Hepatocyte (in vitro differentiated cells): Measurements from ENCODE around the gene RUFY3. TPM values are rescaled to one million over a fixed set of nuclear protein-coding genes. Genes with fewer than 3 reads are reported as not detected.

Experiments used
- DNase-seq: peaks from one replicate; pipeline ENCODE4 v3.0.0-alpha.2; 2016; ENCODE audit warnings: low spot score
- H2AFZ ChIP-seq: fragments of 200-600 bp; sonication (generic); 2 replicates; pipeline ENCODE4 v1.6.0; 2016; ENCODE audit warnings: antibody characterized with exemption, mild to moderate bottlenecking
- H3K27ac ChIP-seq: fragments of 200-600 bp; sonication (generic); 2 replicates; pipeline ENCODE4 v1.5.1; 2016; ENCODE audit warnings: mild to moderate bottlenecking
- H3K27me3 ChIP-seq: fragments of 200-600 bp; sonication (generic); 2 replicates; pipeline ENCODE4 v1.6.1; 2016
- H3K36me3 ChIP-seq: fragments of 200-600 bp; sonication (generic); replicated peaks from 2 replicates; pipeline ENCODE4 v1.5.1; 2016; ENCODE audit warnings: low read depth; ENCODE audit not compliant: insufficient read depth
- H3K4me1 ChIP-seq: fragments of 200-600 bp; sonication (generic); 2 replicates; pipeline ENCODE4 v1.5.1; 2016; ENCODE audit warnings: mild to moderate bottlenecking, moderate library complexity; ENCODE audit not compliant: insufficient read depth
- H3K4me2 ChIP-seq: fragments of 200-600 bp; sonication (generic); 2 replicates; pipeline ENCODE4 v1.6.0; 2016
- H3K4me3 ChIP-seq: fragments of 200-600 bp; sonication (generic); 2 replicates; pipeline ENCODE4 v1.5.1; 2016; ENCODE audit warnings: mild to moderate bottlenecking
- H3K79me2 ChIP-seq: fragments of 200-600 bp; sonication (generic); 2 replicates; pipeline ENCODE4 v1.6.0; 2017; ENCODE audit warnings: mild to moderate bottlenecking
- H3K9me2 ChIP-seq: fragments of 200-600 bp; sonication (generic); replicated peaks from 2 replicates; pipeline ENCODE4 v1.6.0; 2017; ENCODE audit warnings: mild to moderate bottlenecking; ENCODE audit not compliant: insufficient read depth
- H3K9me3 ChIP-seq: fragments of 200-600 bp; sonication (generic); 2 replicates; pipeline ENCODE4 v1.5.1; 2016; ENCODE audit warnings: low read depth, mild to moderate bottlenecking
- H4K20me1 ChIP-seq: fragments of 200-600 bp; sonication (generic); 2 replicates; pipeline ENCODE4 v1.6.0; 2016; ENCODE audit warnings: mild to moderate bottlenecking; ENCODE audit not compliant: insufficient read depth, poor library complexity, severe bottlenecking
- CTCF ChIP-seq: fragments of 200-600 bp; sonication (generic); IDR thresholded peaks from 2 replicates; pipeline ENCODE4 v1.5.1; 2016; ENCODE audit warnings: antibody characterized with exemption, mild to moderate bottlenecking; ENCODE audit not compliant: poor library complexity
- EZH2 ChIP-seq: fragments of 200-600 bp; sonication (generic); IDR thresholded peaks from 2 replicates; pipeline ENCODE4 v1.6.1; 2016; ENCODE audit warnings: antibody characterized with exemption, mild to moderate bottlenecking, borderline replicate concordance
- EZH2phosphoT487 ChIP-seq: fragments of 200-600 bp; sonication (generic); IDR thresholded peaks from one replicate; pipeline ENCODE4 v1.6.1; 2018; ENCODE audit warnings: antibody characterized with exemption, mild to moderate bottlenecking, low read depth, moderate library complexity; ENCODE audit not compliant: unreplicated experiment, severe bottlenecking
- WGBS: methylation state at CpG from one replicate; pipeline ENCODE4 v1.1.6; 2016; ENCODE audit warnings: low lambda C conversion rate; ENCODE audit errors: missing lambda C conversion rate; 5-methylcytosine and 5-hydroxymethylcytosine counted together
- polyA plus RNA-seq: library from polyadenylated mRNA; unstranded; fragments of >200 nt; fragmentation: Nextera tagmentation; extraction: Ambion mirVana; gene quantifications from 2 replicates; pipeline ENCODE4 v1.2.1, GENCODE V29; 2016
- total RNA-seq: library from RNA; depleted of rRNA; stranded (reverse); fragments of >200 nt; gene quantifications from 2 replicates; pipeline ENCODE4 v1.2.3, GENCODE V29; 2014

The RUFY3 gene
- 31.2 and 40.1 TPM in 2 replicates for total RNA-seq
- 22.2 and 25.6 TPM in 2 replicates for polyA plus RNA-seq

DNA sequence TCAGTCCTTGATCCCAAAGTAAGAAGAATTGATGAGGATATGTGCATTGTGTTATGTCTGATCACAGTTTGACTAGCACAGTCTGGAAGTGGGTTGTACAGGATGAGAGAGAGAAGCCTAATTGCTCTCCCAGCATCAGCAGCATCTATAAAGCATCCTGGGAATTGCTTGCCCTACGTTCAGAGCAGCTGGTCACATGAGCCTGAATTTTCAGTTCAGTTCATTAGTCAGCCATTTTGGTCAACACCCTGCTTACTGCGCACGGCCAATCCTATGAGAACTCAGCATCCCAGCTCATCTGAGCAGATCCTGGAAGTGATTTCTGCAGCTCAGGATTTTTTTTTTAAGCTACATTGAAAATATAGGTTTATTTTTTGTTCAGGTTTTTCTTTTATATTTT is at the start of gene RUFY3:
Gene RUFY3 (plus strand): TSS at position 218 of the 400 bp plus-strand sequence. CDS start 610 bp downstream, outside the sequence.
- H3K4me3 ChIP-seq = peak within 1 kb of the TSS; percentile 1
- H3K4me1 ChIP-seq = no peaks in the 10 kb centered on the region
- no peaks in the 10 kb centered on the region for H3K36me3 ChIP-seq
- DNase-seq = peak; percentile 46
- no peaks in the 10 kb centered on the region for H3K27me3 ChIP-seq
- no peaks in the 10 kb centered on the region for H3K9me2 ChIP-seq
- peak within 1 kb of the TSS; percentile 9 for H3K27ac ChIP-seq
- WGBS = 30% methylated on average over 3 of the region's 3 CpGs
- peaks cover 82% of the 10 kb centered on the region for H3K79me2 ChIP-seq
- H3K4me2 ChIP-seq = peak within 1 kb of the TSS; percentile 69
- H2AFZ ChIP-seq = peak within 1 kb of the TSS; percentile 14
- TF ChIP-seq EZH2phosphoT487 = no peak
- TF ChIP-seq CTCF = no peak
- no peak for TF ChIP-seq EZH2
- no peaks in the 10 kb centered on the region for H4K20me1 ChIP-seq
- no peaks in the 10 kb centered on the region for H3K9me3 ChIP-seq

DNA sequence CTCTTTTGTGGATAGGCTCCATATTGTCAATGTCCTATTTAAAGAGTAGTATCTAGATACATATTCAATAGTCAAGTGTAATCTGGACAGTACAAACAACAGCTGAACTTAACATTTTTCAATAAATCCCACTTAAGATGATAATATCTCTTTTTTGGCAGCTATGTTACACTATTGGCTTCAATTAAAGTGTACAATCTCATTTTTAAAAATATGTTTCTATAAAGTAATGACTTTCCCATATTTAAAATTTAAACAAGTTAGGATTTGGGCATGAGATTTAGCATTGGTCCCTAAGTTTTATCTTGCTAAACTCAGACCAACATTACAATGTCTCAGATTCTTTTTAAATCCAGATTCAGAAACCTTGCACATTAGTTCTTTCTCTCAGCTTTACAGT is 47.6 kb upstream of the RUFY3 start:
- Histone ChIP-seq H3K4me1 (no peaks in the 10 kb centered on the region), H3K27ac (no peak overlapping the region), H3K4me2 (no peak overlapping the region), H3K79me2 (no peaks in the 10 kb centered on the region), H3K4me3 (no peak overlapping the region), H4K20me1 (no peaks in the 10 kb centered on the region), H3K9me3 (no peaks in the 10 kb centered on the region), H2AFZ (no peak overlapping the region), H3K9me2 (no peaks in the 10 kb centered on the region), H3K27me3 (no peaks in the 10 kb centered on the region), H3K36me3 (no peaks in the 10 kb centered on the region)
- TF ChIP-seq EZH2phosphoT487 (no peak), EZH2 (no peak), CTCF (no peak)
- no peak for DNase-seq

DNA sequence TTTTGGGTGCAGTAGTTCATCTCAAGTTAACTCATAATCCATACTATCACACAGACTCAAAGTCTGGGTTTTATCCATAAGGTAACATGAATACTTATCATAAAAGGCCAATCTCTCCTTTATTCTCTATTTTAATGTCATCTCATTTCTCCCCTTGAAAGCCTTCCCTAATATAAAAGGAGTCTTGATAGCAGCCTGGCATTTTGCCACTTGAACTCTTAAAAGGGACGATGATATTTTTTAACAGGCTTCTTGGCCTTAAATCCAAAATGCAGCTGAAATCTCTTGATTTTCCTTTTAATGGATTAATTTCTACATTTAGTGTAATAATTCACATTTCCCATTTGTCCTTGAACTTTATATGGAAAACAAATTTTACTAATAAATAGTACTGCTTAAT is 47.0 kb upstream of the RUFY3 start:
- Histone ChIP-seq H3K9me3 (no peaks in the 10 kb centered on the region), H4K20me1 (no peaks in the 10 kb centered on the region), H3K27me3 (no peaks in the 10 kb centered on the region), H3K4me2 (no peak overlapping the region), H3K4me1 (no peaks in the 10 kb centered on the region), H3K4me3 (no peak overlapping the region), H3K36me3 (no peaks in the 10 kb centered on the region), H3K9me2 (no peaks in the 10 kb centered on the region), H3K27ac (no peak overlapping the region), H3K79me2 (no peaks in the 10 kb centered on the region), H2AFZ (no peak overlapping the region)
- TF ChIP-seq EZH2phosphoT487 (no peak), CTCF (no peak), EZH2 (no peak)
- DNase-seq = no peak
- WGBS = 92% methylated on average over 1 of the region's 1 CpG
